ENCODE data around the gene PGM1. TPM values are rescaled to one million over a fixed set of nuclear protein-coding genes. Genes with fewer than 3 reads are reported as not detected.

The PGM1 gene
- total and polyA plus RNA-seq, 9 of the 15 experiments (the other 6 are each of a cell fraction or from before 2014, with no cell fraction given): 0.03 to 0.31 (median 0.09) TPM; not detected in 5

DNA sequence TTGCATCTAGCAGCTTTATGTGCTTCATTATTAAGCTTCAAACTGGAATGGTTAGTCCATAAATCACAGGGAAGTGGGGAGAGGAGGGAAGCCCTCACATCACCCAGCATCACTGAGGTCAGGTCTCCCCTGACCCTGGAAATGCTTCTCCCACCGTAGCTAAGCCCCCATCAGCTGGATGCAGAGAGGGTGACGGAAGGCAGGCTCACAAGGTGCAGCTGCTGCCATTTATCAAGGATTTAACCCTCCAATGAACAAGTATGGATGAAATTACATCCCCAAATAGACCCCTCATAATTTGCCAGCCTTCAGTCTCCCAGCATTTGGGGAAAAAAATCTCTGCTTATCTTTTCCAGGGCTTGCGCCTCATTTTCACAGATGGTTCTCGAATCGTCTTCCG, 60.8 kb downstream of the PGM1 start (continued):
- TF ChIP-seq, protein P1, sequence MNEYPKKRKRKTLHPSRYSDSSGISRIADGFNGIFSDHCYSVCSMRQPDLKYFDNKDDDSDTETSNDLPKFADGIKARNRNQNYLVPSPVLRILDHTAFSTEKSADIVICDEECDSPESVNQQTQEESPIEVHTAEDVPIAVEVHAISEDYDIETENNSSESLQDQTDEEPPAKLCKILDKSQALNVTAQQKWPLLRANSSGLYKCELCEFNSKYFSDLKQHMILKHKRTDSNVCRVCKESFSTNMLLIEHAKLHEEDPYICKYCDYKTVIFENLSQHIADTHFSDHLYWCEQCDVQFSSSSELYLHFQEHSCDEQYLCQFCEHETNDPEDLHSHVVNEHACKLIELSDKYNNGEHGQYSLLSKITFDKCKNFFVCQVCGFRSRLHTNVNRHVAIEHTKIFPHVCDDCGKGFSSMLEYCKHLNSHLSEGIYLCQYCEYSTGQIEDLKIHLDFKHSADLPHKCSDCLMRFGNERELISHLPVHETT (CRISPR knock-in tag; conservative IDR thresholded peaks at IDR 0.05 in 1 of 2, IDR thresholded peaks at IDR 0.05 in 1 of 2): no peak
- TF ChIP-seq SRSF9 (IDR thresholded peaks at IDR 0.05; ENCODE audit: borderline replicate concordance, low read depth, low read length) (no peak), ZSCAN32 (CRISPR knock-in tag; IDR thresholded peaks at IDR 0.05) (no peak)

DNA sequence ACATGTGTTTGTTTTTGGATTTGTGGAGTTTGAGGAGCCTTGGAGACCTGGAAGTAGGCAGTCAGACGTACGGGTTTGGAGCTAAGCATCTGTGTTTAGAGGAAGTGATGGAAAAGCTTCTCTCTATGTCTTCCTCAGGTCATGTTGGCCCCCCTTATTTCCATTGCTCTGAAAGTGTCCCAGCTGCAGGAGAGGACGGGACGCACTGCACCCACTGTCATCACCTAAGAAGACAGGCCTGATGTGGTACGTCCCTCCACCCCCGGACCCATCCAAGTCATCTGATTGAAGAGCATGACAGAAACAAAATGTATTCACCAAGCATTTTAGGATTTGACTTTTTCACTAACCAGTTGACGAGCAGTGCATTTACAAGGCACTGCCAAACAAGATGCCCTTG, 66.2 kb downstream of the PGM1 start:
- no TSS peak for BruUV-seq (replicated peaks)
- Histone ChIP-seq H3K27me3 (ENCODE audit: control insufficient read depth in 2 of 2, insufficient read depth in 2 of 2, low read length in 2 of 2) (peaks cover 6 to 10% of the 10 kb centered on the region in 2 experiments; a peak in 3 of 5 replicates), H2AFZ (ENCODE audit: low read depth, low read length) (no peak overlapping the region), H3K9me1 (ENCODE audit: control insufficient read depth, insufficient read depth, low read length) (no peaks in the 10 kb centered on the region), H3K4me2 (ENCODE audit: insufficient read depth, low read length) (no peak overlapping the region), H3K4me3 (no peak overlapping the region), H3K9ac (ENCODE audit: insufficient read depth in 1 of 2, low read depth in 2 of 2, low read length in 2 of 2) (no peak overlapping the region), H3K4me1 (replicated peaks in 1 of 2; ENCODE audit: control insufficient read depth in 2 of 2, insufficient read depth in 2 of 2, low read length in 2 of 2) (no peaks in the 10 kb centered on the region), H3K27ac (ENCODE audit: extremely low read depth, low read depth, low read length) (no peak overlapping the region), H3K36me3 (ENCODE audit: control insufficient read depth, insufficient read depth, low read length) (no peaks in the 10 kb centered on the region), H4K20me1 (replicated peaks; ENCODE audit: control insufficient read depth, insufficient read depth, low read length) (no peaks in the 10 kb centered on the region), H3K9me3 (replicated peaks; ENCODE audit: control insufficient read depth, insufficient read depth, low read depth, low read length) (no peaks in the 10 kb centered on the region), H3K79me2 (ENCODE audit: control insufficient read depth, insufficient read depth, low read length) (no peaks in the 10 kb centered on the region)
- WGBS (ENCODE audit: insufficient coverage, low coverage, missing lambda C conversion rate): 0% methylated on average over 7 of the region's 7 CpGs
- FAIRE-seq (no peak), DNase-seq (ENCODE audit: extremely low read depth in 1 of 4, low spot score in 3 of 4) (no peak), ATAC-seq (no peak)
- in situ Hi-C loops (cut with MboI) (no loop called here), intact Hi-C loops (cut with micrococcal nuclease) (no loop called here)
- ChIA-PET CTCF (ENCODE audit: low intra/inter-chr PET ratio) (no interaction called here), POLR2A (interaction anchor here (0.7 kb wide), 1 partner anchor 349 kb away, joined by 3 read pairs; no protein-coding TSS in a partner anchor)
- TF ChIP-seq ZNF830 (CRISPR knock-in tag; IDR thresholded peaks at IDR 0.05) (no peak), ZEB2 (IDR thresholded peaks at IDR 0.05) (no peak), SPI1 (IDR thresholded peaks at IDR 0.05; ENCODE audit: borderline replicate concordance, low read depth, low read length) (no peak), ZNF121 (CRISPR knock-in tag; conservative IDR thresholded peaks at IDR 0.05) (no peak), ZNF586 (CRISPR knock-in tag; conservative IDR thresholded peaks at IDR 0.05) (no peak), SMARCA5 (IDR thresholded peaks at IDR 0.05) (no peak), RFX1 (IDR thresholded peaks at IDR 0.05) (no peak), NCOR1 (IDR thresholded peaks at IDR 0.05) (no peak), KAT2B (IDR thresholded peaks at IDR 0.05; ENCODE audit: low read depth, low read length) (no peak), ZNF354B (CRISPR knock-in tag; IDR thresholded peaks at IDR 0.05) (no peak), HMG20B (CRISPR knock-in tag; IDR thresholded peaks at IDR 0.05) (no peak)
- TF ChIP-seq, protein P2, sequence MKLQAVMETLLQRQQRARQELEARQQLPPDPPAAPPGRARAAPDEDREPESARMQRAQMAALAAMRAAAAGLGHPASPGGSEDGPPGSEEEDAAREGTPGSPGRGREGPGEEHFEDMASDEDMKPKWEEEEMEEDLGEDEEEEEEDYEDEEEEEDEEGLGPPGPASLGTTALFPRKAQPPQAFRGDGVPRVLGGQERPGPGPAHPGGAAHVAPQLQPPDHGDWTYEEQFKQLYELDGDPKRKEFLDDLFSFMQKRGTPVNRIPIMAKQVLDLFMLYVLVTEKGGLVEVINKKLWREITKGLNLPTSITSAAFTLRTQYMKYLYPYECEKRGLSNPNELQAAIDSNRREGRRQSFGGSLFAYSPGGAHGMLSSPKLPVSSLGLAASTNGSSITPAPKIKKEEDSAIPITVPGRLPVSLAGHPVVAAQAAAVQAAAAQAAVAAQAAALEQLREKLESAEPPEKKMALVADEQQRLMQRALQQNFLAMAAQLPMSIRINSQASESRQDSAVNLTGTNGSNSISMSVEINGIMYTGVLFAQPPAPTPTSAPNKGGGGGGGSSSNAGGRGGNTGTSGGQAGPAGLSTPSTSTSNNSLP (IDR thresholded peaks at IDR 0.05; ENCODE audit: borderline replicate concordance, low read depth, low read length): no peak
- TF ChIP-seq, protein P3, sequence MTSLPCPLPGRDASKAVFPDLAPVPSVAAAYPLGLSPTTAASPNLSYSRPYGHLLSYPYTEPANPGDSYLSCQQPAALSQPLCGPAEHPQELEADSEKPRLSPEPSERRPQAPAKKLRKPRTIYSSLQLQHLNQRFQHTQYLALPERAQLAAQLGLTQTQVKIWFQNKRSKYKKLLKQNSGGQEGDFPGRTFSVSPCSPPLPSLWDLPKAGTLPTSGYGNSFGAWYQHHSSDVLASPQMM (CRISPR knock-in tag; IDR thresholded peaks at IDR 0.05): no peak
- TF ChIP-seq, protein P4, sequence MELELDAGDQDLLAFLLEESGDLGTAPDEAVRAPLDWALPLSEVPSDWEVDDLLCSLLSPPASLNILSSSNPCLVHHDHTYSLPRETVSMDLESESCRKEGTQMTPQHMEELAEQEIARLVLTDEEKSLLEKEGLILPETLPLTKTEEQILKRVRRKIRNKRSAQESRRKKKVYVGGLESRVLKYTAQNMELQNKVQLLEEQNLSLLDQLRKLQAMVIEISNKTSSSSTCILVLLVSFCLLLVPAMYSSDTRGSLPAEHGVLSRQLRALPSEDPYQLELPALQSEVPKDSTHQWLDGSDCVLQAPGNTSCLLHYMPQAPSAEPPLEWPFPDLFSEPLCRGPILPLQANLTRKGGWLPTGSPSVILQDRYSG (tag; conservative IDR thresholded peaks at IDR 0.05; ENCODE audit: low read depth): no peak

Measured in K562 (cell line).